Right atrium auricular region (tissue), 2 donors: Measurements from ENCODE around the gene HIGD1C. TPM values are rescaled to one million over a fixed set of nuclear protein-coding genes. Genes with fewer than 3 reads are reported as not detected.
A peak's percentile ranks its signal among the peaks of the same experiment; 100 is the strongest.
"Not testable (repeated sequence)": the region's sequence is repeated elsewhere in the genome, so short reads cannot be mapped to it uniquely, and the experiment has no call there.

ENCODE experiments used
- DNase-seq: peaks from one replicate; pipeline ENCODE4 v3.0.0-alpha.2; 2019; ENCODE audit warnings: low spot score
- H3K27ac ChIP-seq, 2 donors: fragments of 200-600 bp; sonication (generic); 1 replicate in 1 of 2; 2 replicates in 1 of 2; pipeline ENCODE4 v1.5.1; 2016 to 2019
- H3K27me3 ChIP-seq, 2 donors: fragments of 200-600 bp; sonication (generic); one replicate each; pipeline versions ENCODE4 v1.5.1 to v1.6.0; 2017 to 2019
- H3K36me3 ChIP-seq: fragments of 200-600 bp; sonication (generic); one replicate; pipeline ENCODE4 v1.5.1; 2016
- H3K4me1 ChIP-seq, 2 donors: fragments of 200-600 bp; sonication (generic); one replicate each; pipeline versions ENCODE4 v1.5.1 to v1.6.0; 2017 to 2019
- H3K4me3 ChIP-seq, 2 donors: fragments of 200-600 bp; sonication (generic); 1 replicate in 1 of 2; 2 replicates in 1 of 2; pipeline ENCODE4 v1.5.1; 2017 to 2019; ENCODE audit warnings: mild to moderate bottlenecking in 1 of 2, moderate library complexity in 1 of 2
- H3K9me3 ChIP-seq, 2 donors: fragments of 200-600 bp; sonication (generic); one replicate each; pipeline ENCODE4 v1.5.1; 2019
- CTCF ChIP-seq, 2 donors: fragments of 200-600 bp; sonication (generic); IDR thresholded peaks; one replicate each; pipeline ENCODE4 v1.5.1; 2019; ENCODE audit warnings: antibody characterized with exemption in 2 of 2
- total RNA-seq, 2 donors: library from RNA; depleted of rRNA; stranded (reverse); fragments of >200 nt; gene quantifications; one replicate each; pipeline ENCODE4 v1.1.0, GENCODE V29; 2016

The HIGD1C gene
- total RNA-seq, 2 donors from 2014 or later, result not detected

GRCh38 chr12:50925342-50925651, 27.0 kb upstream of the HIGD1C start:
- Histone ChIP-seq H3K36me3 (peaks cover 12% of the 10 kb centered on the region), H3K9me3 (no peaks in the 10 kb centered on the region), H3K27me3 (no peaks in the 10 kb centered on the region), H3K27ac (peak overlapping the region; percentile 88 to 91), H3K4me1 (peaks cover 0 to 42% of the 10 kb centered on the region in 2 donors), H3K4me3 (peak overlapping the region; percentile 51 to 81)
- DNase-seq, result no peak
- no peak for TF ChIP-seq CTCF (IDR thresholded peaks at IDR 0.05)

- no peaks in the 10 kb centered on the region for H3K9me3 ChIP-seq
- TF ChIP-seq CTCF (IDR thresholded peaks at IDR 0.05), result no peak
- peak overlapping the region; percentile 88 to 91 for H3K27ac ChIP-seq
- no peak for DNase-seq
- H3K36me3 ChIP-seq, result peaks cover 18% of the 10 kb centered on the region
- H3K4me1 ChIP-seq, result peaks cover 0 to 42% of the 10 kb centered on the region in 2 donors
- H3K4me3 ChIP-seq, result peak overlapping the region; percentile 51 to 81
- no peaks in the 10 kb centered on the region for H3K27me3 ChIP-seq
Measured at GRCh38 chr12:50925920-50926319, 26.4 kb upstream of the HIGD1C start.

GRCh38 chr12:50926415-50926814, 25.9 kb upstream of the HIGD1C start:
- Histone ChIP-seq H3K4me3 (peak overlapping the region; percentile 51 to 81), H3K4me1 (peaks cover 0 to 42% of the 10 kb centered on the region in 2 donors), H3K27ac (peak overlapping the region; percentile 88 to 91), H3K36me3 (peaks cover 23% of the 10 kb centered on the region), H3K9me3 (no peaks in the 10 kb centered on the region), H3K27me3 (no peaks in the 10 kb centered on the region)
- TF ChIP-seq CTCF (IDR thresholded peaks at IDR 0.05), result no peak
- no peak for DNase-seq

- DNase-seq, H3K9me3 ChIP-seq, H3K27me3 ChIP-seq: not testable (repeated sequence)
- peaks cover 23% of the 10 kb centered on the region for H3K36me3 ChIP-seq
- peaks cover 0 to 45% of the 10 kb centered on the region in 2 donors for H3K4me1 ChIP-seq
- H3K4me3 ChIP-seq, result peak overlapping the region; percentile 51 to 81
- H3K27ac ChIP-seq, result peak overlapping the region; percentile 88 to 91
Measured at GRCh38 chr12:50926932-50927331, 25.4 kb upstream of the HIGD1C start.

- no peaks in the 10 kb centered on the region for H3K27me3 ChIP-seq
- no peaks in the 10 kb centered on the region for H3K9me3 ChIP-seq
- H3K36me3 ChIP-seq, result peaks cover 23% of the 10 kb centered on the region
- no peak for DNase-seq
- peak overlapping the region; percentile 51 to 81 for H3K4me3 ChIP-seq
- H3K27ac ChIP-seq, result peak overlapping the region; percentile 88 to 91
- H3K4me1 ChIP-seq, result peaks cover 0 to 45% of the 10 kb centered on the region in 2 donors
- TF ChIP-seq CTCF (IDR thresholded peaks at IDR 0.05), result no peak
Measured at GRCh38 chr12:50927356-50927755, 25.0 kb upstream of the HIGD1C start.

- H3K27me3 ChIP-seq, result no peaks in the 10 kb centered on the region
- no peaks in the 10 kb centered on the region for H3K9me3 ChIP-seq
- no peak for TF ChIP-seq CTCF (IDR thresholded peaks at IDR 0.05)
- peak overlapping the region; percentile 88 to 91 for H3K27ac ChIP-seq
- H3K36me3 ChIP-seq, result peaks cover 23% of the 10 kb centered on the region
- no peak for DNase-seq
- H3K4me1 ChIP-seq, result peaks cover 0 to 45% of the 10 kb centered on the region in 2 donors
- peak overlapping the region; percentile 51 to 81 for H3K4me3 ChIP-seq
Measured at GRCh38 chr12:50927766-50928224, 24.5 kb upstream of the HIGD1C start.
